WTC11 (cell line): ENCODE measurements around the gene ARSA. TPM values are rescaled to one million over a fixed set of nuclear protein-coding genes. Genes with fewer than 3 reads are reported as not detected.

Source experiments
- total RNA-seq: library from RNA; stranded (reverse); gene quantifications from 3 replicates; pipeline ENCODE4 v1.2.3, GENCODE V29; 2021

ARSA gene
- total RNA-seq, 1 experiment from 2014 or later, result 18.8 TPM

Other genes starting within 250 kb of the ARSA start
- 87.1 to 108 TPM (median 91.5 TPM) in 3 replicates for gene SBF1, start 153.1 kb downstream of the ARSA start, total RNA-seq
- gene ADM2, start 146.6 kb downstream of the ARSA start, total RNA-seq, result 6.3 to 10.9 TPM (median 7.6 TPM) in 3 replicates
- 0.33 to 0.57 TPM (median 0.41 TPM) in 3 replicates for gene MIOX, start 141.3 kb downstream of the ARSA start, total RNA-seq
- gene LMF2, start 120.5 kb downstream of the ARSA start, total RNA-seq, result 38.1 to 43.7 TPM (median 39.8 TPM) in 3 replicates
- gene NCAPH2, start 119.9 kb downstream of the ARSA start, total RNA-seq, result 69.8 to 78.4 TPM (median 70.3 TPM) in 3 replicates
- gene SCO2, start 102.6 kb downstream of the ARSA start, total RNA-seq, result 1.5 to 5.5 TPM in 2 of 3 replicates, not detected in the other
- gene TYMP, start 98.1 kb downstream of the ARSA start, total RNA-seq, result 1.2 to 1.8 TPM (median 1.5 TPM) in 3 replicates
- gene KLHDC7B, start 82.3 kb downstream of the ARSA start, total RNA-seq, result not detected in 3 replicates
- gene SYCE3, start 65.2 kb downstream of the ARSA start, total RNA-seq, result 0.46 to 0.89 TPM (median 0.85 TPM) in 3 replicates
- gene CPT1B, start 49.7 kb downstream of the ARSA start, total RNA-seq, result 33.7 to 47.8 TPM (median 47.4 TPM) in 3 replicates
- gene CHKB, start 45.3 kb downstream of the ARSA start, total RNA-seq, result 75.4 to 80.0 TPM (median 76.1 TPM) in 3 replicates
- 1.8 to 4.9 TPM (median 1.9 TPM) in 3 replicates for gene MAPK8IP2, start 27.4 kb downstream of the ARSA start, total RNA-seq
- 9.6 to 10.5 TPM (median 9.7 TPM) in 3 replicates for gene SHANK3, start 44.7 kb upstream of the ARSA start, total RNA-seq
- gene ACR, start 110.1 kb upstream of the ARSA start, total RNA-seq, result 0.18 to 0.55 TPM (median 0.46 TPM) in 3 replicates
- gene RABL2B, start 155.5 kb upstream of the ARSA start, total RNA-seq, result 22.4 to 24.0 TPM (median 23.2 TPM) in 3 replicates